GM18873 (cell line): ENCODE results near the gene ATP1B4.

Experiments used
- ATAC-seq: cut with Tn5 transposase; IDR thresholded peaks from one replicate; pipeline ENCODE4 v1.9.1; 2021; ENCODE audit warnings: mild to moderate bottlenecking, moderate library complexity, moderate number of reproducible peaks; ENCODE audit not compliant: unreplicated experiment, low FRiP score

ATP1B4 gene

GRCh38 chrX:120372667-120373370, 10.9 kb downstream of the ATP1B4 start:
- ATAC-seq = no peak

GRCh38 chrX:120377179-120377578, 15.3 kb downstream of the ATP1B4 start:
- no peak for ATAC-seq

GRCh38 chrX:120377715-120378114, 15.8 kb downstream of the ATP1B4 start:
- no peak for ATAC-seq

GRCh38 chrX:120378570-120378969, 16.7 kb downstream of the ATP1B4 start:
- ATAC-seq = no peak

- ATAC-seq = no peak
These were observed 18.2 kb downstream of the ATP1B4 start for GRCh38 chrX:120379937-120380681.

- ATAC-seq = no peak
These were observed 18.8 kb downstream of the ATP1B4 start for GRCh38 chrX:120380699-120381098.

GRCh38 chrX:120401301-120401700, 39.4 kb downstream of the ATP1B4 start:
- ATAC-seq = no peak

GRCh38 chrX:120402369-120402768, 40.5 kb downstream of the ATP1B4 start:
- ATAC-seq = no peak

GRCh38 chrX:120406638-120407037, 44.7 kb downstream of the ATP1B4 start:
- no peak for ATAC-seq

- ATAC-seq = no peak
These were observed 46.3 kb downstream of the ATP1B4 start for GRCh38 chrX:120408168-120408567.

- no peak for ATAC-seq
These were observed 57.6 kb downstream of the ATP1B4 start for GRCh38 chrX:120419463-120419862.

GRCh38 chrX:120426599-120426998, 64.7 kb downstream of the ATP1B4 start:
- ATAC-seq = no peak

- no peak for ATAC-seq
These were observed 66.4 kb downstream of the ATP1B4 start for GRCh38 chrX:120428309-120428708.

- no peak for ATAC-seq
These were observed 68.1 kb downstream of the ATP1B4 start for GRCh38 chrX:120429776-120430540.
